Pancreas (tissue), 10 donors: ENCODE results near the gene DPH7. TPM values are rescaled to one million over a fixed set of nuclear protein-coding genes. Genes with fewer than 3 reads are reported as not detected.
A peak's percentile ranks its signal among the peaks of the same experiment; 100 is the strongest.
"Not testable (repeated sequence)": the region's sequence is repeated elsewhere in the genome, so short reads cannot be mapped to it uniquely, and the experiment has no call there.

Experiments
- ATAC-seq, 4 donors: fragments of 200-7000 bp; cut with Tn5 transposase; one replicate each; pipeline versions ENCODE4 v1.8.0 to v1.9.1; 2020; ENCODE audit warnings: mild to moderate bottlenecking in 4 of 4, moderate library complexity in 4 of 4
- DNase-seq, 6 donors: peaks; one replicate each; pipeline ENCODE4 v3.0.0-alpha.2; 2020
- FAIRE-seq: peaks from 2 replicates; lab custom pipeline; 2012; peaks lifted over from hg19 to GRCh38; lab: Jason Lieb, UNC
- H3K27ac ChIP-seq, 4 donors: fragments of 200-600 bp; sonication (generic); 1 replicate in 3 of 4; 2 replicates in 1 of 4; pipeline versions ENCODE4 v1.5.0 to v1.8.0; 2020
- H3K27me3 ChIP-seq, 4 donors: fragments of 200-600 bp; one replicate each; pipeline ENCODE4 v1.8.0; 2021
- H3K36me3 ChIP-seq, 3 donors: fragments of 200-600 bp; sonication (generic) in 1 of 3; one replicate each; pipeline versions ENCODE4 v1.5.0 to v1.8.0; 2020 to 2021
- H3K4me1 ChIP-seq, 3 donors: fragments of 200-600 bp; one replicate each; pipeline ENCODE4 v1.8.0; 2021
- H3K4me3 ChIP-seq, 4 donors: fragments of 200-600 bp; sonication (generic) in 2 of 4; one replicate each; pipeline versions ENCODE4 v1.5.0 to v1.8.0; 2020 to 2021
- H3K9me3 ChIP-seq, 4 donors: fragments of 200-600 bp; one replicate each; pipeline ENCODE4 v1.8.0; 2021
- WGBS, 2 donors: extraction: QIAGEN DNeasy Blood & Tissue Kit; methylation state at CpG; one replicate each; pipeline ENCODE4 v1.1.7; 2013; 5-methylcytosine and 5-hydroxymethylcytosine counted together
- intact Hi-C, 3 donors: fragments of 100-400 bp; cut with DNase I; formaldehyde crosslinking; loops; one replicate each; pipeline versions ENCODE4 v1.11.1 to v1.14.2; 2022
- polyA plus RNA-seq, 2 donors: library from polyadenylated mRNA; stranded (reverse); fragments of 200-250 nt; gene quantifications; one replicate each; pipeline ENCODE4 v1.2.3, GENCODE V29; 2013
- total RNA-seq, 6 donors: library from RNA; stranded (reverse); fragmentation: NEBNext Ultra II Directional in 4 of 6; extraction: Animal tissue kit (Norgen Biotek cat#: 25700) in 4 of 6; gene quantifications; one replicate each; pipeline versions ENCODE4 v1.2.1 to v1.2.4, GENCODE V29; 2021 to 2023
- TF ChIP-seq, protein P1 (sequence below), 4 donors: fragments of 200-600 bp; sonication (generic) in 3 of 4; IDR thresholded peaks; one replicate each; pipeline versions ENCODE4 v1.5.0 to v1.8.0; 2021; ENCODE audit warnings: antibody characterized with exemption in 4 of 4
- donor health status: healthy with polysubstance abuse.
- donor health status: DM: no; HTN: no; CAD: no; lungs with moderate emphysema.
- donor health status: DM: no; HTN: no; CAD: no.
- donor health status: control.
- donor health status: control.
- donor health status: Bipolar disorder and iron deficiency.
- donor health status: DM: yes; HTN: yes; CAD: no.
- donor health status: DM: no; HTN: no; CAD: no.
- donor health status: DM: no; HTN: no; CAD: no.
- donor health status: DM: yes; HTN: yes; CAD: no.

DPH7 gene
- total RNA-seq (10 to 100 TPM; 16.7 to 27.4 (median 21.5) TPM), polyA plus RNA-seq (100 to 1,000 TPM; 107 to 174 TPM)

DNA sequence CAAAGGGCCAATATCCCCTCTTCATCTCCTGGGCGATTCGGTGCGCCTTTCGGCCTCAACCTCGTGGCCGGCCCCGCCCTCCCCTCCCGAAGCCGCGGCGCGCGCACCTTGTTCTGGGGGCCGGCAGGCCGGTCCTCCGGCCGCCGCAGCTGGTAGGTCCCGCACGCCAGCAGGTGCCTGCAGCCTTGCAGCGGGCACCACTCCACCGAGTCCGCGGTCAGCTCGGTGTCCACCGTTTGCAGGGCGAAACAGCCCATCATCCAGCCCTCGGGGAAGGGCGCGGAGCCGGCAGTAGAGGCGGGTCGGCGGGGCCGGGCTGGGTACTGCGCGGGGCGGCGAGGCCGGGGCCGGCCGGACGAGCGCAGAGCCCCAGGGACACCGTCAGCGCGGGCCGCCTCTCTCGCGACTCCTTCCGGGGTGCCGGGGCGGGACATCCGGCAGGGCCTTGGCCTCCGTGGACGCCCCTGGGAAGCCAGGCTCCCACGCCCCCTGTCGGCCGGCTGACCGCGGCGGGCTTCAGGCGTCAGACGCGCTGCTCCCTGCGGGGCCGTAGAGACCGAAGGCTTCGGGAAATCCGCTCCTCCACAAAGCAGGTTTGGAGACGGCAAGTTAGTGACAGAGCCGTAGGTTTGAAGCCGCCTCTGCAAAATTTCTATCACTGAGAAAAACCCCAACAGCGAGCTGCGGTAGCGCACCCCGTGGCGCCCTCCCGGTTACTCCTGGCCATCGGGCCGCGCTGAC is at the start of gene DPH7:
DPH7 (minus strand) TSS at position 408 of the 741 bp plus-strand sequence; CDS start at position 260, 148 bp downstream.
- Histone ChIP-seq H3K27me3 (no peaks in the 10 kb centered on the region), H3K9me3 (no peaks in the 10 kb centered on the region), H3K4me1 (peaks cover 7 to 17% (median 12%) of the 10 kb centered on the region in 3 donors), H3K27ac (peak within 1 kb of the TSS; percentile 28 to 79 (median 59)), H3K4me3 (peak within 1 kb of the TSS; percentile 26 to 97 (median 72)), H3K36me3 (peaks cover 0 to 23% (median 5%) of the 10 kb centered on the region in 3 donors)
- intact Hi-C loops, result no loop called here
- peak; percentile 93 to 100 (median 96) for DNase-seq
- no peak for FAIRE-seq
- WGBS, 2 donors, result 2% methylated on average over 64 to 82 of the region's 82 CpGs
- TF ChIP-seq, protein P1, sequence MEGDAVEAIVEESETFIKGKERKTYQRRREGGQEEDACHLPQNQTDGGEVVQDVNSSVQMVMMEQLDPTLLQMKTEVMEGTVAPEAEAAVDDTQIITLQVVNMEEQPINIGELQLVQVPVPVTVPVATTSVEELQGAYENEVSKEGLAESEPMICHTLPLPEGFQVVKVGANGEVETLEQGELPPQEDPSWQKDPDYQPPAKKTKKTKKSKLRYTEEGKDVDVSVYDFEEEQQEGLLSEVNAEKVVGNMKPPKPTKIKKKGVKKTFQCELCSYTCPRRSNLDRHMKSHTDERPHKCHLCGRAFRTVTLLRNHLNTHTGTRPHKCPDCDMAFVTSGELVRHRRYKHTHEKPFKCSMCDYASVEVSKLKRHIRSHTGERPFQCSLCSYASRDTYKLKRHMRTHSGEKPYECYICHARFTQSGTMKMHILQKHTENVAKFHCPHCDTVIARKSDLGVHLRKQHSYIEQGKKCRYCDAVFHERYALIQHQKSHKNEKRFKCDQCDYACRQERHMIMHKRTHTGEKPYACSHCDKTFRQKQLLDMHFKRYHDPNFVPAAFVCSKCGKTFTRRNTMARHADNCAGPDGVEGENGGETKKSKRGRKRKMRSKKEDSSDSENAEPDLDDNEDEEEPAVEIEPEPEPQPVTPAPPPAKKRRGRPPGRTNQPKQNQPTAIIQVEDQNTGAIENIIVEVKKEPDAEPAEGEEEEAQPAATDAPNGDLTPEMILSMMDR (IDR thresholded peaks at IDR 0.05), result peak; percentile 92 to 99 (median 98)
- ATAC-seq, result peak; percentile 97 to 98 (median 98)

DNA sequence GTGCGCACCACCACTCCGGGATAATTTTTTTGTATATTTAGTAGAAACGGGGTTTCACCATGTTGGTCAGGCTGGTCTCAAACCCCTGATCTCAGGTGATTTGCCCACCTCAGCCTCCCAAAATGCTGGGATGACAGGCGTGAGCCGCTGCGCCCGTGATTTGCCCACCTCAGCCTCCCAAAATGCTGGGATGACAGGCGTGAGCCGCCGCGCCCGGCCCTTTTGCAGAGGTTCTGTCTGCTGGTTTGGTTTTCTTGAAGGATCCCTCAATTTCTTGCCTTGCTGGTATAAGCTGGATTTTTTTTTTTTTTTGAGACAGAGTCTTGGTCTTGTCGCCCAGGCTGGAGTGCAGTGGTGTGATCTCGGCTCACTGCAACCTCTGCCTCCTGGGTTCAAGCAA is 48.7 kb upstream of the DPH7 start:
- H3K36me3 ChIP-seq, ATAC-seq, H3K4me1 ChIP-seq, H3K27ac ChIP-seq, H3K4me3 ChIP-seq, H3K9me3 ChIP-seq, H3K27me3 ChIP-seq, FAIRE-seq, intact Hi-C loops: not testable (repeated sequence)
- 97% methylated on average over 14 of the region's 14 CpGs for WGBS, 2 donors
- peak in 1 of 6 donors; percentile 33 for DNase-seq

DNA sequence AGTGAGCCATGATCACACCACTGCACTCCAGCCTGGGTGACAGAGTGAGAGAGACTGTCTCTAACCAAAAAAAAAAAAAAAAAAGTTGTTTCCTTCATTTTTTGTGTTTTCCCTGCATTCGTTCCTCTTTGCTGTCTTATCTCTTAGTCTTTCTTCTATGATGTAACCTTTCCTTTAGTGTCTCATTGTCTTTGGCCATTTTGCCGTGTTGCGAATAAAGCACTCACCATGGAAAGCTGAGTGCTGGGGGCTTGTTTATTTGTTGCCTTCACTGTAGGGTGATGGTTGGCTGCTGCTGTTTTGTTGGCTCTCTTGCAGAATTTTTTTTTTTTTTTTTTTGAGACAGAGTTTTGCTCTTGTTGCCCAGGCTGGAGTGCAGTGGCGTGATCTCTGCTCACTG is 47.7 kb upstream of the DPH7 start:
- TF ChIP-seq, protein P1 (IDR thresholded peaks at IDR 0.05), result no peak
- Histone ChIP-seq H3K4me3 (no peak overlapping the region), H3K27ac (no peak overlapping the region), H3K27me3 (no peaks in the 10 kb centered on the region), H3K9me3 (no peaks in the 10 kb centered on the region), H3K4me1 (peaks cover 0 to 10% (median 0%) of the 10 kb centered on the region in 3 donors), H3K36me3 (no peaks in the 10 kb centered on the region)
- WGBS, 2 donors, result 84 to 92% methylated on average over 4 of the region's 4 CpGs
- ATAC-seq (no peak), DNase-seq (no peak), FAIRE-seq (no peak)
- intact Hi-C loops, result no loop called here

DNA sequence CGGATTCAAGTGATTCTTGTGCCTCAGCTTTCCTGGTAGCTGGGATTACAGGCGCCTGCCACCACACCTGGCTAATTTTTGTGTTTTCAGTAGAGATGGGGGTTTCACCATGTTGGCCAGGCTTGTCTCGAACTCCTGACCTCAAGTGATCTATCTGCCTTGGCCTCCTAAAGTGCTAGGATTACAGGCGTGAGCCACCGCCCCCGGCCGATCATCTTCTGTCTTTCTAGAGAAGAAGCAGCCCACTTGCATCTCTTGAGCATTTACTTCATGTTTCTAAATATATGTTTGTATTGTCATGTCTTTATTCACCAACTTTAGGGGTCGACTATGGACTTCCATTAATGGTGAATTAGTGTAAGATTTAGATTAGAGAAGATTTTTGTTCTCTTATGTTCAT is 43.5 kb upstream of the DPH7 start:
- FAIRE-seq, DNase-seq, ATAC-seq, intact Hi-C loops, H3K4me3 ChIP-seq, H3K36me3 ChIP-seq, H3K27me3 ChIP-seq, H3K27ac ChIP-seq, H3K9me3 ChIP-seq: not testable (repeated sequence)
- 87 to 89% methylated on average over 8 of the region's 8 CpGs for WGBS, 2 donors
- peaks cover 15 to 27% (median 16%) of the 10 kb centered on the region in 3 donors for H3K4me1 ChIP-seq

DNA sequence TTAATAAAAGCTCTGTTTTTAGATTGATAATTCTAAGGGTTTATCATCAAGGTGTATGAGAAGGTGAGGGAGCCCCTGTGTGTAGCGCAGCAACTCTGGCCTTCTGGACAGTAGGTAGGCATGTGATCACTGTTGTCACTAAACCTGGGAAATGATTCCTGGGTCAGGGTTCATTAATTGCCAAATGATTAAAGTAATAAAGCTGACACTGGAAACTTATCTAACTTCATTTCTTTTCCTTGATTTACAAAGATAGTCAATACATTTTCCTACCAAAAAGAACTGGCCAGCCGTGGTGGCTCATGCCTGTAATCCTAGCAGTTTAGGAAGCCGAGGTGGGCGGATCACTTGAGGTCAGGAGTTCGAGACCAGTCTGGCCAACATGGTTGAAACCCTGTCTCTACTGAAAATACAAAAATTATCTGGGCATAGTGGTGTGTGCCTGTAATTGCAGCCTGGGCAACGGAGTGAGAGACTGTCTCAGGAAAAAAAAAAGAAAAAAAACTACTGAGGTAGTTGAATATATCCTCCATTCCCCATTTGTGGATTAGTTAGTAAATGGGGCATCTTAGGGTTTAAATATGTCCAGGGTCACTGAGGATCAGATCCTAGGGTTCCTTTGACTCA is 42.5 kb upstream of the DPH7 start:
- WGBS, 2 donors, result 59 to 72% methylated on average over 6 of the region's 6 CpGs
- DNase-seq (no peak), ATAC-seq (no peak), FAIRE-seq (no peak)
- Histone ChIP-seq H3K4me1 (peaks cover 15 to 28% (median 16%) of the 10 kb centered on the region in 3 donors), H3K27me3 (no peaks in the 10 kb centered on the region), H3K27ac (no peak overlapping the region), H3K9me3 (no peaks in the 10 kb centered on the region), H3K36me3 (no peaks in the 10 kb centered on the region), H3K4me3 (no peak overlapping the region)
- TF ChIP-seq, protein P1 (IDR thresholded peaks at IDR 0.05), result peak in 2 of 4 donors; percentile 14 to 17
- intact Hi-C loops, result no loop called here
